Central memory CD8-positive, alpha-beta T cell (primary cell): ENCODE results near the gene PAGE2B.
A peak's percentile ranks its signal among the peaks of the same experiment; 100 is the strongest.
"Not testable (repeated sequence)": the region's sequence is repeated elsewhere in the genome, so short reads cannot be mapped to it uniquely, and the experiment has no call there.

Experiments
- ATAC-seq: fragments of 150-1000 bp; cut with Tn5 transposase; replicated peaks from 2 replicates; pipeline ENCODE4 v1.10.0; 2022; ENCODE audit warnings: mild to moderate bottlenecking, moderate FRiP score, moderate number of reproducible peaks; ENCODE audit not compliant: poor library complexity, severe bottlenecking; ENCODE audit errors: extremely low read depth
- DNase-seq, 2 donors: peaks; one replicate each; pipeline ENCODE4 v3.0.0; 2021; ENCODE audit warnings: low spot score in 2 of 2
- H3K27ac Mint-ChIP-seq: one replicate; pipeline ENCODE4 v1.8.0; 2022; ENCODE audit warnings: low read depth, mild to moderate bottlenecking, moderate library complexity, mixed read lengths
- H3K27me3 Mint-ChIP-seq: one replicate; pipeline ENCODE4 v1.8.0; 2022; ENCODE audit warnings: mixed read lengths
- H3K36me3 Mint-ChIP-seq: one replicate; pipeline ENCODE4 v1.8.0; 2022; ENCODE audit warnings: mild to moderate bottlenecking, moderate library complexity, mixed read lengths; ENCODE audit not compliant: insufficient read depth
- H3K4me1 Mint-ChIP-seq: one replicate; pipeline ENCODE4 v1.8.0; 2022; ENCODE audit warnings: mixed read lengths
- H3K4me3 Mint-ChIP-seq: one replicate; pipeline ENCODE4 v1.8.0; 2022; ENCODE audit warnings: mild to moderate bottlenecking, moderate library complexity, mixed read lengths
- H3K9me3 Mint-ChIP-seq: one replicate; pipeline ENCODE4 v1.8.0; 2022; ENCODE audit warnings: mixed read lengths

The PAGE2B gene, protein sequence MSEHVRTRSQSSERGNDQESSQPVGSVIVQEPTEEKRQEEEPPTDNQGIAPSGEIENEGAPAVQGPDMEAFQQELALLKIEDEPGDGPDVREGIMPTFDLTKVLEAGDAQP

DNA sequence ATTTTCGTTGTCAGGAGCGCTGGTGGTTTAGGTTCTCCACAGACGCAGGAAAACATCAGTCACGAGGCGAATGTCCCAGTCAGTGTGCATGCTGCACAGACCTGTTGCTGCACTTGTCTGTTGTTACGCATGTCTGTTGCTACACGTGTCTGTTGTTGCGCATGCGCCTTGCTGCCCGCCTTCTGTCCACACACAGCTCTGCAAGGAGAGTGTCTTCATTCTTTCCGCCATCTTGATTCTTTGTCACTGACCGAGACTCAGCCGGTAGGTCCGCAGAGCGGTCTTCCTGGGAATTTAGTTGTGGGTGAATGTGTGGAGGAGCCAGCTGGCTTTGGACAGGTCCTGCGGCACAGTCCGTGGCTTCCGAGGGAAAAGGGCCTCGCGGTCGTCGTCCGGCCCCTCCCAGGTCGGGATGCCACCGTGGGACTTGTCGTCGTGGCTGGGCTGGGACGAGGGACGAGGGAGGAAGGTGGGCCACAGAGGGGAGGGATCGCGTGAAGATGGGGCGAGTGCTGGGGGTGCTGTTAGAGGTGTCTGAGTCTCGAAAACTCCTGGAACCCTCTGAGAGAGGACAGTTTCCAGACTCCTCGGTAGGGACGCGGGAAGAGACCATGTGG, at the start of gene PAGE2B:
Gene PAGE2B (plus strand): TSS at position 180 of the 617 bp plus-strand sequence. CDS start 1,012 bp downstream, outside the sequence.
- no peaks in the 10 kb centered on the region for H3K4me1 Mint-ChIP-seq
- H3K9me3 Mint-ChIP-seq: no peaks in the 10 kb centered on the region
- H3K4me3 Mint-ChIP-seq: no peak within 1 kb of the TSS
- DNase-seq (no peak), ATAC-seq (no peak)
- peaks cover 17% of the 10 kb centered on the region for H3K27me3 Mint-ChIP-seq
- H3K36me3 Mint-ChIP-seq: no peaks in the 10 kb centered on the region
- no peak within 1 kb of the TSS for H3K27ac Mint-ChIP-seq

- H3K4me1 Mint-ChIP-seq: no peaks in the 10 kb centered on the region
- H3K27me3 Mint-ChIP-seq: no peaks in the 10 kb centered on the region
- ATAC-seq (no peak), DNase-seq (no peak)
- H3K4me3 Mint-ChIP-seq: no peak overlapping the region
- H3K9me3 Mint-ChIP-seq: no peaks in the 10 kb centered on the region
- H3K36me3 Mint-ChIP-seq: no peaks in the 10 kb centered on the region
- H3K27ac Mint-ChIP-seq: peak overlapping the region; percentile 11
Observed at GRCh38 chrX:55026143-55026542, 48.7 kb upstream of the PAGE2B start.

DNA sequence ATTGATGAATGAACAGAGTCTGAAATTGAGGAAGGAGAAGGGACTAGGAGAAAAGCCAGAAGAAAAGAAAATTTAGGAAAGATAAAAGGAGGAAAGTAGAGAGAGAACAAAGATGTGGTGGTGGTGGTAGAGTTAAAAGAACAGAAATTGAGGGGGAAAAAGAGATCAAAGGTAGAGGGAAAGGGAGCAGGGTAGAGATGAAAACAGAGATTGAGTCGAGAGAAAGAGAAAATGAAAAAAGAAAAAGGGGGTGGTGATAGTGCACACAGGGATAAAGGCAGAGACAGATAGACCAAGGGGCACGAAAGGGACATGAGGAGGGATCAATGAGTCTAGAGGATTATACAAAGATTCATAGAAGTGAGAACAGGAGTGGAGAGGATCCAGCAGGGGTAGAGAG, 48.0 kb upstream of the PAGE2B start:
- H3K27me3 Mint-ChIP-seq: no peaks in the 10 kb centered on the region
- no peaks in the 10 kb centered on the region for H3K4me1 Mint-ChIP-seq
- H3K27ac Mint-ChIP-seq: peak overlapping the region; percentile 11
- DNase-seq (no peak), ATAC-seq (no peak)
- H3K4me3 Mint-ChIP-seq: no peak overlapping the region
- H3K9me3 Mint-ChIP-seq: no peaks in the 10 kb centered on the region
- no peaks in the 10 kb centered on the region for H3K36me3 Mint-ChIP-seq

DNA sequence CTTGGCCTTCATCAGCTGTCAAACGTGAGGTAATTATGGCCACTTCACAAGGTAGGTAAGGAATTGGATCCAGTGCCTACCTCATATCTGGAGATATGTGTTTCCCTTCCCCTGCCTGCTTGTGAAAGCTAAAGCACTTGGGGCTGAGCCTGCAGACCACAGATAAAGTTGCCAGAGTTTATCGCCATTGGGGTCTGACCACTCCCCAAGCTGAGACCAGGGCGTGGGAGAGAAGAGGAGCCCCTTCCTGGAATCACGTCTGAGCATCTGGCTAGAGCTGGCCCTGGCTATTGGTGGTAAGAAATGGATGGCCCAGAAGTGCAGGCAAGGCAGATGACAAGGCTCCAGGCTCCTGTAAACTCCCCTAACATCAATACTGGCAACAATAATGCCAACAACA, 46.8 kb upstream of the PAGE2B start:
- Mint-ChIP-seq H3K4me1 (no peaks in the 10 kb centered on the region), H3K36me3 (no peaks in the 10 kb centered on the region), H3K27me3 (no peaks in the 10 kb centered on the region), H3K9me3 (no peaks in the 10 kb centered on the region), H3K27ac (no peak overlapping the region), H3K4me3 (no peak overlapping the region)
- DNase-seq (no peak), ATAC-seq (no peak)

DNA sequence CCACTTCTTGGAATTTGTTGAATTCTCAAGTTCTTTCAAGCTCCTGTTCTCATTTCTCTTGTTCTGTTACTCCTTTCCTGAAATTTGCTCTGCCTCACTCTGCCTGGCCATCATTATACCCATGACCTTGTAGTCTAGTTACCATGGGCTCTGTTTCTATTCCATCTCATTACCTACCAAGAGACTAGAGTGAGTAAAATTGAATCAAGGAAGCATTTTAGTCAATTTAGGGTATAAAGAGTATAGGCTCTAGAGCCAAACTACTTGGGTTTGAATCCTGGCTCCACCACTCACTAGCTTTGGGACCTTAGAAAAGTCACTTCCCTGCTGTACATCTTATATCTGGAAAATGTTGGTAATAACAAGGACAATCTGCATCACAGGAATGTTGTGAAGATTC, 46.2 kb upstream of the PAGE2B start:
- ATAC-seq (no peak), DNase-seq (no peak)
- H3K4me3 Mint-ChIP-seq: no peak overlapping the region
- H3K27ac Mint-ChIP-seq: no peak overlapping the region
- H3K9me3 Mint-ChIP-seq: no peaks in the 10 kb centered on the region
- no peaks in the 10 kb centered on the region for H3K36me3 Mint-ChIP-seq
- H3K4me1 Mint-ChIP-seq: no peaks in the 10 kb centered on the region
- no peaks in the 10 kb centered on the region for H3K27me3 Mint-ChIP-seq

GRCh38 chrX:55029291-55029690, 45.5 kb upstream of the PAGE2B start:
- Mint-ChIP-seq H3K4me3 (no peak overlapping the region), H3K27ac (no peak overlapping the region), H3K36me3 (no peaks in the 10 kb centered on the region), H3K4me1 (no peaks in the 10 kb centered on the region), H3K9me3 (no peaks in the 10 kb centered on the region), H3K27me3 (no peaks in the 10 kb centered on the region)
- DNase-seq (no peak), ATAC-seq (no peak)

DNA sequence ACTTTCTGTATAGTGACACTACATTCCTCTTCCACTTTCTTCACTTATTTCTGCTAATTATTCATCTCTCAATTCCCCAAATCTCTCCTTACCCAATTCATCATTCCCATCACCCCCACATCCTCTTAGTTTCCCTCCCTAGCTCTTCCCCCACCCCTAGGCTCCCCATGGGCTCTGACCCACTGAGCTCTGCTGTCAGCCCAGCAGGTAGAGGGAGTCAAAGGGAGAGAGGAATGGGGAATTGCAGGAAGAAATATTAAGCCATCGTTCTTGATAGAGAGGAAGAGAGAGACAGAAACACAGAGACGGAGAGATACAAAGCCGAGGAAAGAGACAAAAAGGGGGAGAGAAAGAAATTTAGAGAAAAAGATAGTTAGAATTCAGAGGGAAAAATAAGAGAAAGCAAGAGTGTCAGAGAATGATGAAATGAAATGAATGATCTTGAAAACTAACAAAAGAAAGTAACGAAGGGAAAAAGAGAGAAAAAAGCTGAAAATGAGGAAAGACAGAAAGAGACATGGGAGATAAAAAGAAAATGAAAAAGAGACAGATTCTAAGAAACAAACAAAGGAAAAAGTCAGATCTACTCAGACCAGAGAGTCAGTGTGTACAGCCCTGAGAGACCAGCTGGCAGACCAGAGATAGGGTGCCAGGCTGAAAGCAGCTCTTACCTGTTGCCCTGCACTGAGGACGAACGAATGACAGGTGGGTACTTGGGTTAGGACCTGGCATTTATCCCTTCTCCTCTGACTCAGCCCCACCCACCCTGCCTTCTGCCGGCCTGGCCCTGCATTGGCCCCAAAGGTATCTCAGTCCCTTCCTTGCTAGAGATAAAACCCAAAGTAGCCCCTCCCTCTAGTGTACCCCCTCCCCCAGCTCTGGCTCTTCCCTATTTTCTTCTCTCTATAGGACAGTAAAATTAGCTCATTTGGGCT, 44.3 kb upstream of the PAGE2B start, which contains the start of gene ALAS2:
Gene ALAS2 (minus strand): TSS at position 707 of the 935 bp plus-strand sequence. CDS start 4,977 bp downstream, outside the sequence.
- ATAC-seq: no peak
- Mint-ChIP-seq H3K36me3 (no peaks in the 10 kb centered on the region), H3K27me3 (no peaks in the 10 kb centered on the region), H3K4me1 (no peaks in the 10 kb centered on the region), H3K9me3 (no peaks in the 10 kb centered on the region), H3K4me3 (no peak within 1 kb of the TSS), H3K27ac (peak within 1 kb of the TSS; percentile 18)
- no peak for DNase-seq

- Mint-ChIP-seq H3K27ac (no peak overlapping the region), H3K9me3 (no peaks in the 10 kb centered on the region), H3K4me3 (no peak overlapping the region), H3K36me3 (no peaks in the 10 kb centered on the region), H3K27me3 (no peaks in the 10 kb centered on the region), H3K4me1 (no peaks in the 10 kb centered on the region)
- ATAC-seq (no peak), DNase-seq (no peak)
Observed at GRCh38 chrX:55033429-55033828, 41.4 kb upstream of the PAGE2B start.

DNA sequence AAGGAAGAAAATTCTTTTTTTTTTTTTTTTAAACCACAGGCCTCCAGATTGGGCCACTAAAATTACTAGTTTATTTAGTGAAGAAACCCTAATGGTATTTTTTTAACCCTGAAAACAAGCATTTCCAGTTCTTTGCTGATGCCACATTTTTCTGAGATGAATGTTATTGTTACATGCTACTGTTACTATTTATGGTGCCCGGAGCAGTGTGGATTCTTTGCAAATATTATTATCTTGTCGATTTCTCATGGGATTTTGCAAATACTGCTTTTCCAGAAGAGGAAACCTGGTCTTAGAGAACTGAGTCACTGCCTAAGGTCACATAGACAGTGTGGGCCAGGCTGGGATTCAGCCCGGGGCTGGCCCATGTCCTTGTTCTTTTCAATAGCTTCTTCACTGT, 35.4 kb upstream of the PAGE2B start:
- no peak overlapping the region for H3K4me3 Mint-ChIP-seq
- no peaks in the 10 kb centered on the region for H3K36me3 Mint-ChIP-seq
- H3K9me3 Mint-ChIP-seq: no peaks in the 10 kb centered on the region
- no peaks in the 10 kb centered on the region for H3K27me3 Mint-ChIP-seq
- H3K4me1 Mint-ChIP-seq: no peaks in the 10 kb centered on the region
- DNase-seq: no peak
- ATAC-seq: no peak
- no peak overlapping the region for H3K27ac Mint-ChIP-seq

DNA sequence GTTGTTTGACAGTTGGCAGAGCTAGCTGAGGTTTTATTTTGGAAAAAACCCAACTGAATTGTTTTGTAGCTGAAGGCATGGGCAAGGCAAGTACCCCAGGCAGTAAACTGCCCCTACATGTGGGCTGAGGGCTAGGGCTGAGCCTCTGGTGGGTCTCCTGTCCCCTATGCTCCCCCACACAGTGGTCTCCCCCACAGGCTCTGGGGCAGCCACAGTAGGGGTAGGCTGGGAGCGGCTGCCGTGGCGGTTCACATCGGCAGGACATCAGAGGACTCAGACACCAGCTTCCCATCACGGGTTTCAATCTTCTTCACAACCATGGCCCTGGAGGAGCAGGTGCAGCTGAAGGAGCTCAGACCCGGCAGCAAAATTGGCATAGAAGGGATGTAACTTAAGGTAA, 33.3 kb upstream of the PAGE2B start:
- H3K4me3 Mint-ChIP-seq: no peak overlapping the region
- no peaks in the 10 kb centered on the region for H3K9me3 Mint-ChIP-seq
- ATAC-seq (no peak), DNase-seq (no peak)
- H3K27me3 Mint-ChIP-seq: no peaks in the 10 kb centered on the region
- H3K4me1 Mint-ChIP-seq: no peaks in the 10 kb centered on the region
- no peak overlapping the region for H3K27ac Mint-ChIP-seq
- H3K36me3 Mint-ChIP-seq: no peaks in the 10 kb centered on the region

DNA sequence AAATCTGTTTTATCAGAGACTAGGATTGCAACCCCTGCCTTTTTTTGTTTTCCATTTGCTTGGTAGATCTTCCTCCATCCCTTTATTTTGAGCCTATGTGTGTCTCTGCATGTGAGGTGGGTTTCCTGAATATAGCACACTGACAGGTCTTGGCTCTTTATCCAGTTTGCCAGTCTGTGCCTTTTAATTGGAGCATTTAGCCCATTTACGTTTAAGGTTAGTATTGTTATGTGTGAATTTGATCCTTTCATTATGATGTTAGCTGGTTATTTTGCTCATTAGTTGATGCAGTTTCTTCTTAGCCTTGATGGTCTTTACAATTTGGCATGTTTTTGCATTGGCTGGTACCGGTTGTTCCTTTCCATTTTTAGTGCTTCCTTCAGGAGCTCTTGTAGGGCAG, 24.2 kb upstream of the PAGE2B start:
- not testable (repeated sequence) for H3K27ac Mint-ChIP-seq, H3K27me3 Mint-ChIP-seq, H3K36me3 Mint-ChIP-seq, H3K4me3 Mint-ChIP-seq, DNase-seq, H3K9me3 Mint-ChIP-seq, H3K4me1 Mint-ChIP-seq, ATAC-seq

DNA sequence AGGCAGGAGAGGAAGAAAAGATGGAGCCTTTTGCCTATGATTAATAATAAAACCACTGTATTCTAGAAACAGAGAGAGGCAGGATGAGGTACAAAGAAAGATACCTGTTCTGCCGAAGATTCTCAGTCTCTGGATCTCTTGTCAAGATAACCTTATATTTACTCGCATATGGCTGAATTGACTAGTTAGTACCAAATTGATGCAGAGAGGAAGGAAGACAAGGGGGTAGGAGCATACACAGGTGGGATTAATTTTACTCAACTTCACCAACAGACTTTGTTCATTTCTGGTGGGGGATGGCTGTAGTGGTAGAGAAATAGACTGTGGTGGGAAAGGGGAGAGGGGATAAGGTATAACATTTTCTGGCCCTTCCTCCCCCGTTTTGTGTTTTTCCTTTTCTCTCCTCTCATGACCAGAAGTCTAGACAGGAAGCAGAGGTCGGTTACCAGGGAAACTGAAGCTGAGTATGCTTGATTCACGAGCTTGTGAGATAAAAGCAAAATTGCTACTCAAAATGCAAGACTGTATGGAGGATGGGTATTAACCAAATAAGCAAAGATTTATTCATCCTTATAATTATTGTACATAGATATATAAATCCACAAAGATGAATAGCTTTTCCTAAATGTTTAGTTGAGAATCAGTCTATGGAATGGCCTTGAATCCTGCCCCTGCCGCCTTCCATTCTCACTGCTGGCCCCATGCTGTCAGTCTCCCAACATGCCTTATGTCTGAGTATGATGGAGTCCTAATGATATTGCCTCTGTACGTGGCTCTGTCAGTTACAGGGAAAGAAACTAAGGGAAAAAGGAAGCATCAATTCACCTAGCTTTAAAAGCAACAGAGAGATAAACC, 17.8 kb upstream of the PAGE2B start:
- H3K36me3 Mint-ChIP-seq: peaks cover 2% of the 10 kb centered on the region
- peak overlapping the region; percentile 72 for H3K4me3 Mint-ChIP-seq
- H3K9me3 Mint-ChIP-seq: no peaks in the 10 kb centered on the region
- H3K27me3 Mint-ChIP-seq: no peaks in the 10 kb centered on the region
- peak; percentile 84 for ATAC-seq
- peaks cover 18% of the 10 kb centered on the region for H3K4me1 Mint-ChIP-seq
- H3K27ac Mint-ChIP-seq: peak overlapping the region; percentile 93
- peak in 1 of 2 donors; percentile 15 for DNase-seq
